Suprapubic skin (tissue), 4 donors: ENCODE measurements around the gene TRPM7. TPM values are rescaled to one million over a fixed set of nuclear protein-coding genes. Genes with fewer than 3 reads are reported as not detected.
"Not testable (repeated sequence)": the region's sequence is repeated elsewhere in the genome, so short reads cannot be mapped to it uniquely, and the experiment has no call there.

Source experiments
- DNase-seq, 2 donors: peaks; one replicate each; pipeline ENCODE4 v3.0.0-alpha.2; 2019; ENCODE audit warnings: low spot score in 2 of 2
- H3K27ac ChIP-seq: fragments of 200-600 bp; sonication (generic); one replicate; pipeline ENCODE4 v1.5.1; 2019
- H3K27me3 ChIP-seq: fragments of 200-600 bp; sonication (generic); one replicate; pipeline ENCODE4 v1.5.1; 2019
- H3K36me3 ChIP-seq: fragments of 200-600 bp; sonication (generic); one replicate; pipeline ENCODE4 v1.5.1; 2019
- H3K4me1 ChIP-seq: fragments of 200-600 bp; sonication (generic); one replicate; pipeline ENCODE4 v1.5.1; 2019
- H3K4me3 ChIP-seq: fragments of 200-600 bp; sonication (generic); one replicate; pipeline ENCODE4 v1.5.1; 2019; ENCODE audit warnings: mild to moderate bottlenecking
- H3K9me3 ChIP-seq: fragments of 200-600 bp; sonication (generic); one replicate; pipeline ENCODE4 v1.5.1; 2019
- EP300 ChIP-seq: sonication (generic); formaldehyde crosslinking; IDR thresholded peaks from one replicate; pipeline ENCODE4 v1.6.1; 2017; ENCODE audit warnings: antibody characterized with exemption
- POLR2A ChIP-seq, 2 donors: fragments of 450-650 bp; IDR thresholded peaks; one replicate each; pipeline ENCODE4 v1.6.1; 2017; ENCODE audit warnings: antibody characterized with exemption in 2 of 2, mild to moderate bottlenecking in 2 of 2, moderate library complexity in 2 of 2
- POLR2AphosphoS5 ChIP-seq, 3 donors: sonication (generic); formaldehyde crosslinking; IDR thresholded peaks; one replicate each; pipeline ENCODE4 v1.6.1; 2017; ENCODE audit warnings: antibody characterized with exemption in 3 of 3
- WGBS: methylation state at CpG from one replicate; pipeline ENCODE4 v1.1.5; 2018; 5-methylcytosine and 5-hydroxymethylcytosine counted together
- total RNA-seq, 4 donors: library from RNA; depleted of rRNA; stranded (reverse); fragments of >200 nt; gene quantifications; one replicate each; pipeline ENCODE4 v1.1.0, GENCODE V29; 2016
- TF ChIP-seq, protein P1 (sequence below), 2 donors: fragments of 200-600 bp in 1 of 2; fragments of 450-650 bp in 1 of 2; sonication (generic) in 1 of 2; IDR thresholded peaks; one replicate each; pipeline ENCODE4 v1.5.1; 2016 to 2019; ENCODE audit warnings: antibody characterized with exemption in 2 of 2, mild to moderate bottlenecking in 1 of 2, moderate library complexity in 1 of 2

Gene TRPM7
- total RNA-seq, 4 donors from 2014 or later: 30.8 to 72.0 (median 35.5) TPM

- no peak overlapping the region for H3K27ac ChIP-seq
- no peaks in the 10 kb centered on the region for H3K9me3 ChIP-seq
- peaks cover 76% of the 10 kb centered on the region for H3K36me3 ChIP-seq
- DNase-seq: no peak
- WGBS: 98% methylated on average over 1 of the region's 1 CpG
- H3K4me3 ChIP-seq: no peak overlapping the region
- H3K27me3 ChIP-seq: no peaks in the 10 kb centered on the region
- H3K4me1 ChIP-seq: no peaks in the 10 kb centered on the region
- TF ChIP-seq, protein P1, sequence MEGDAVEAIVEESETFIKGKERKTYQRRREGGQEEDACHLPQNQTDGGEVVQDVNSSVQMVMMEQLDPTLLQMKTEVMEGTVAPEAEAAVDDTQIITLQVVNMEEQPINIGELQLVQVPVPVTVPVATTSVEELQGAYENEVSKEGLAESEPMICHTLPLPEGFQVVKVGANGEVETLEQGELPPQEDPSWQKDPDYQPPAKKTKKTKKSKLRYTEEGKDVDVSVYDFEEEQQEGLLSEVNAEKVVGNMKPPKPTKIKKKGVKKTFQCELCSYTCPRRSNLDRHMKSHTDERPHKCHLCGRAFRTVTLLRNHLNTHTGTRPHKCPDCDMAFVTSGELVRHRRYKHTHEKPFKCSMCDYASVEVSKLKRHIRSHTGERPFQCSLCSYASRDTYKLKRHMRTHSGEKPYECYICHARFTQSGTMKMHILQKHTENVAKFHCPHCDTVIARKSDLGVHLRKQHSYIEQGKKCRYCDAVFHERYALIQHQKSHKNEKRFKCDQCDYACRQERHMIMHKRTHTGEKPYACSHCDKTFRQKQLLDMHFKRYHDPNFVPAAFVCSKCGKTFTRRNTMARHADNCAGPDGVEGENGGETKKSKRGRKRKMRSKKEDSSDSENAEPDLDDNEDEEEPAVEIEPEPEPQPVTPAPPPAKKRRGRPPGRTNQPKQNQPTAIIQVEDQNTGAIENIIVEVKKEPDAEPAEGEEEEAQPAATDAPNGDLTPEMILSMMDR (IDR thresholded peaks at IDR 0.05): no peak
- no peak for TF ChIP-seq POLR2A (IDR thresholded peaks at IDR 0.05)
- no peak for TF ChIP-seq EP300
- TF ChIP-seq POLR2AphosphoS5 (IDR thresholded peaks at IDR 0.05): no peak
Observed at GRCh38 chr15:50607129-50607528, 79.5 kb downstream of the TRPM7 start.

DNA sequence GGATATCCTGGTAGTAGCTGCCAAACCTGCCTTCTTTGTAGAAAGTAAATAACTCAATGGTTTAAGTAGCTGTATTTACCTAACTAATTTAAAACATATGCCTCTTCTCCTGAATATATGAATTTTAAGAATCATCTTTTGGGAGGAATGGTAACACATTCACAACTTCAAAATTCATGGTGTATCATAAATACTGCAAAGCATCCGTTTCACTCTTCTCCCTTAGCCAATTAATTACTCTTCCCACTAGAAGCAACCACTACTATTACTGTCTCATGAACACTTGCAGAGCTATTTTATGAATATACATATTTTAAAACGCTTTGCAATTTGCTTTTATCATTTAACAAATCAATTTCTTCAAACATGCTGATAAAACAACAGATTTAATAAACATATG is 81.1 kb downstream of the TRPM7 start:
- no peak for TF ChIP-seq POLR2A (IDR thresholded peaks at IDR 0.05)
- no peak for TF ChIP-seq EP300
- TF ChIP-seq, protein P1 (IDR thresholded peaks at IDR 0.05): no peak
- TF ChIP-seq POLR2AphosphoS5 (IDR thresholded peaks at IDR 0.05): no peak
- Histone ChIP-seq H3K9me3 (no peaks in the 10 kb centered on the region), H3K4me1 (no peaks in the 10 kb centered on the region), H3K27ac (no peak overlapping the region), H3K27me3 (no peaks in the 10 kb centered on the region), H3K4me3 (no peak overlapping the region), H3K36me3 (peaks cover 72% of the 10 kb centered on the region)
- no peak for DNase-seq
- WGBS: 89% methylated on average over 2 of the region's 2 CpGs

DNA sequence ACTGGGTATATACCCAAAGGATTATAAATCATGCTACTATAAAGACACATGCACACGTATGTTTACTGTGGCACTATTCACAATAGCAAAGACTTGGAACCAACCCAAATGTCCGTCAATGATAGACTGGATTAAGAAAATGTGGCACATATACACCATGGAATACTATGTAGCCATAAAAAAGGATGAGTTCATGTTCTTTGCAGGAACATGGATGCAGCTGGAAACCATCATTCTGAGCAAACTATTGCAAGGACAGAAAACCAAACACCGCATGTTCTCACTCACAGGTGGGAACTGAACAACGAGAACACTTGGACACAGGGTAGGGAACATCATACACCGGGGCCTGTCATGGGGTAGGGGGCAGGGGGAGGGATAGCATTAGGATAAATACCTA is 84.6 kb downstream of the TRPM7 start:
- H3K27me3 ChIP-seq, H3K4me3 ChIP-seq, H3K9me3 ChIP-seq, H3K4me1 ChIP-seq, DNase-seq, H3K27ac ChIP-seq: not testable (repeated sequence)
- H3K36me3 ChIP-seq: peaks cover 74% of the 10 kb centered on the region
- WGBS: 97% methylated on average over 5 of the region's 5 CpGs

DNA sequence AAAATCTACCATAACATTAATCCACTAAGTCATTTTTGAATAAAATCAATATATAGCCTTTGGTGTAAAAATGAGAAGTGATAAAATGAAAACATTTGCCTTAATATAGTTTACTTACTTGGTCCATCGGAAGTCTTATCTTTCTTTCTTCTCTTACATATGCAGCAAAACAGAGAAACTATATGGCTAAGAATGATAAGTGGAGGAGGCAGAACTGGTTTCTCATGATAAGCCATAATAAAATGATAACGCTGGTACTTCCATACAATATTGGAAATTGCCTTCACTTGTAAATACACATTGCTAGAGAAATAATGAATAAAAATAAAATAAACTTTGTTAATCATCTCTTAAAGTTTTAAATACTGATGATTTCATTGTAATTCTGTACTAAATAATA is 92.3 kb downstream of the TRPM7 start:
- WGBS: 96% methylated on average over 2 of the region's 2 CpGs
- peaks cover 82% of the 10 kb centered on the region for H3K36me3 ChIP-seq

DNA sequence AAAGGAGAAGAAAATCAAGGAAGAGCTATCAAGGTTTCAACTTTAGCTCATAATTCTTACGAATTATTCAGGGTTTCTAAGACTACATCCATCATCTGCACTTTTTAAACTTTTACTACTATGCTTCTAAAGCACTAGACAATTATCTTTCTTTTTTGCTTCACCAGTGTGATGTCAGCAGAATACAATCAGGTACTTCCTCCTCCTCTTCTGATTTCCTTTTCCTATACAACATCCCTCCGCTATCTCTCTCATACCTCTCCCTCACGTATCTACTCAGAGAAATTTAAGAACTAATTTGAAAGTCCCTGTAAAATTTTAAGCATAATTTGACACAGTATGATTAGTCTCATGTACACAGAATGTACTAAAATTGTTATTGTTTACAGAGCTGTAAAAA is 92.8 kb downstream of the TRPM7 start:
- peaks cover 85% of the 10 kb centered on the region for H3K36me3 ChIP-seq
- no peak overlapping the region for H3K4me3 ChIP-seq
- 82% methylated on average over 3 of the region's 3 CpGs for WGBS
- TF ChIP-seq, protein P1 (IDR thresholded peaks at IDR 0.05): no peak
- TF ChIP-seq POLR2AphosphoS5 (IDR thresholded peaks at IDR 0.05): no peak
- TF ChIP-seq EP300: no peak
- no peak for TF ChIP-seq POLR2A (IDR thresholded peaks at IDR 0.05)
- no peaks in the 10 kb centered on the region for H3K9me3 ChIP-seq
- DNase-seq: no peak
- no peaks in the 10 kb centered on the region for H3K4me1 ChIP-seq
- no peaks in the 10 kb centered on the region for H3K27me3 ChIP-seq
- H3K27ac ChIP-seq: no peak overlapping the region

More for the DNA sequence above, 92.3 kb downstream of the TRPM7 start:
- TF ChIP-seq POLR2AphosphoS5 (IDR thresholded peaks at IDR 0.05) (no peak), EP300 (no peak), POLR2A (IDR thresholded peaks at IDR 0.05) (no peak)
- TF ChIP-seq, protein P1 (IDR thresholded peaks at IDR 0.05): no peak
- Histone ChIP-seq H3K9me3 (no peaks in the 10 kb centered on the region), H3K27ac (no peak overlapping the region), H3K4me3 (no peak overlapping the region), H3K4me1 (no peaks in the 10 kb centered on the region), H3K27me3 (no peaks in the 10 kb centered on the region)
- no peak for DNase-seq

GRCh38 chr15:50590288-50590687 is 96.3 kb downstream of the TRPM7 start:
- Histone ChIP-seq H3K4me3 (no peak overlapping the region), H3K36me3 (peaks cover 91% of the 10 kb centered on the region), H3K27ac (no peak overlapping the region), H3K9me3 (no peaks in the 10 kb centered on the region), H3K27me3 (no peaks in the 10 kb centered on the region), H3K4me1 (no peaks in the 10 kb centered on the region)
- 71% methylated on average over 1 of the region's 1 CpG for WGBS
- TF ChIP-seq, protein P1 (IDR thresholded peaks at IDR 0.05): no peak
- TF ChIP-seq POLR2A (IDR thresholded peaks at IDR 0.05): no peak
- no peak for TF ChIP-seq POLR2AphosphoS5 (IDR thresholded peaks at IDR 0.05)
- no peak for TF ChIP-seq EP300
- no peak for DNase-seq
